GM15510 (cell line): ENCODE data around the gene JMJD1C.

Experiments
- POLR2A ChIP-seq: IDR thresholded peaks from 3 replicates; pipeline ENCODE4 v1.6.1; 2011; ENCODE audit warnings: borderline replicate concordance; ENCODE audit not compliant: insufficient read length; ENCODE audit errors: extremely low read depth

The JMJD1C gene

GRCh38 chr10:63236113-63236935 is 229.5 kb downstream of the JMJD1C start:
- TF ChIP-seq POLR2A: no peak

- no peak for TF ChIP-seq POLR2A
These were observed 236.6 kb downstream of the JMJD1C start for GRCh38 chr10:63229161-63229560.

GRCh38 chr10:63228237-63228636 is 237.5 kb downstream of the JMJD1C start:
- no peak for TF ChIP-seq POLR2A

- no peak for TF ChIP-seq POLR2A
These were observed 238.4 kb downstream of the JMJD1C start for GRCh38 chr10:63227207-63227895.

- TF ChIP-seq POLR2A: no peak
These were observed 241.5 kb downstream of the JMJD1C start for GRCh38 chr10:63224241-63224640.

- TF ChIP-seq POLR2A: no peak
These were observed 243.8 kb downstream of the JMJD1C start for GRCh38 chr10:63221950-63222349.

GRCh38 chr10:63219749-63220148 is 246.0 kb downstream of the JMJD1C start:
- no peak for TF ChIP-seq POLR2A

GRCh38 chr10:63217120-63217605 is 248.6 kb downstream of the JMJD1C start:
- TF ChIP-seq POLR2A: no peak

GRCh38 chr10:63214571-63214970 is 251.2 kb downstream of the JMJD1C start:
- no peak for TF ChIP-seq POLR2A

- no peak for TF ChIP-seq POLR2A
These were observed 252.3 kb downstream of the JMJD1C start for GRCh38 chr10:63213489-63213888.

GRCh38 chr10:63210611-63211196 is 255.1 kb downstream of the JMJD1C start:
- TF ChIP-seq POLR2A: no peak

- TF ChIP-seq POLR2A: no peak
These were observed 256.1 kb downstream of the JMJD1C start for GRCh38 chr10:63209705-63210104.

- TF ChIP-seq POLR2A: no peak
These were observed 256.8 kb downstream of the JMJD1C start for GRCh38 chr10:63208986-63209385.

GRCh38 chr10:63206997-63207811 is 258.6 kb downstream of the JMJD1C start:
- no peak for TF ChIP-seq POLR2A
